ENCODE data around the gene FAAP20.

The FAAP20 gene

DNA sequence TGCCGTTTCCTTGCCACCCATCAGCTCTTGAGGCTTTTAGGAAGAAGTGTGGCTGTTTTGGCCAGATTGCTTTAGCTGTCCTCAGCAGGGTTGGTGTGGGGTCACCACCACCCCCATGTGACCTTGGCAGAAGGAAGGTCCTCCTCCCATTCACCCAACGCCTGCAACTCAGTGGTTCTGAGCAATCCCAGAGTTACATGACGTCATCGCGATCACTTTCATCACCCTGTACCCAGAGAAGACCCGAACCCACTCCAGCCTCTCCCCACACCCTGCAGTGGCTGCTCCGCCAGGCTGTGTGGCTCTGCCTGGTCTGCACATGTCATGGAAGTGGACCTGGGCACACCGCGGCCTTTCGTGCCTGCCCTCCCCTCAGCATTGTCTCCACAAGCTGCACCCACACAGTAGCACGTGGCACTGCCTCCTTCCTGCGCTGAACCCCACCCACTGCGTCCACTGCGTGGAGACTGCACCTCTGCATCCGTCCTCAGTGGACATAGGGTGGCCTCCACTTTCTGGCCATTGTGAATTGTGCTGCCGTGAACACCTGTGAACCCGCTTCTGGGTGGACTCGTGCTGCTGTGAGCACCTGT lies 16.5 kb downstream of the FAAP20 start:
- DNase-seq (ENCODE audit: low read depth): no peak

DNA sequence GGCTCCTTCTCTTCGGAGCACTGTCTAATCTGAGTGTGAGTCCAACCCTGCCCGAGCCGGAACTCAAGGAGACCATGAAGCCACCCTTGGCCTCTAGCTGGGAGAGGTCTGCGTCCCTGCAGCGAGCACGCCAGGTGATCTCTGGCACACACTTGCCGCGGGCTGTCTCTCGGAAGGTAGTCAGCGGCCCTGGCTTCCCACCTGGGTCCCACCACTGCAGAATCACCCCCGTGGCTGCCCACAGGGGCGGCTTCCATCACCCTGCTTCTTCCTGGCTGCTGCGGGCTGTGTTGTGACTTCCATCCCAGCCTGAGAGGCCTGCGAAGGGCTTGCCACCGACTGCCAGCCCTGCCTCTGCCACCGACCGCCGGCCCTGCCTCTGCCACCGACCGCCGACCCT lies 17.0 kb downstream of the FAAP20 start:
- DNase-seq (ENCODE audit: low read depth): no peak

GRCh38 chr1:2176615-2177014 lies 18.0 kb downstream of the FAAP20 start:
- no peak for DNase-seq (ENCODE audit: low read depth)

DNA sequence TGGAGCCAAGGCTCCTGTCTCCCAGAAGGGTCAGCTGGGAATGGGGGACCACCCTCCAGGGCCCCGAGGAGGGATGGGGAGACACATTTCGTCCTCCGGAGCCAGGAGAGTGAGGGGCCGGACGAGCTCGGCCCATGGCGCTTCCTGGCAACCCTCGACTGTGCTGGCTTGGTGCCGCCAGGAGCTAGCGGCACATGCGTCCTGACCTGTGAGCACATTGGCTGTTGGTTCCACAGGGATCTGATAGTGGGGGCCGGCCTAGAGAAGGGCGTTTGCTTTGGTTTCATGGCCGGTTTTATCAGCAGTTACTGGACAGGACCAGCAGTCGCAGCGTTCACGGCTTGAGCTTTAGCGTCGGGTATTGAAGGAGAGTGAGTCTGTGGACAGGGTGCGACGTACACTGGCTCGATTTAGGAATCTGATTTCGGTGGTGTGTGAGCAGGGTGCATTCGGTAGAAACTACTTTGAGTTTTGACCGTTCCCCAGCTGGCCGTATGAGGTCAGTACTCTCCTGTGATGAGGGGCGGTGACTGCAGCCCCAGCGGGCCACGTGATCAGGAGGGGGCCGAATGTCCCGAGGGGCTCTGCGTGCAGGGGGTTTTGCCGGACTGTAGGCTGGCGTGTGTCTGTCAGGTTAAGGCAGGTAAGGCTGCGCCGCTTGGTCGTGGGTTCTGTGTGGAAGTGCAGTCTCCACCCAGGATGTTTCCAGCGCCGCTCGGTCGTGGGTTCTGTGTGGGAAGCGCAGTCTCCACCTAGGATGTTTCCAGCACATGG lies 18.7 kb downstream of the FAAP20 start:
- DNase-seq (ENCODE audit: low read depth): no peak

DNA sequence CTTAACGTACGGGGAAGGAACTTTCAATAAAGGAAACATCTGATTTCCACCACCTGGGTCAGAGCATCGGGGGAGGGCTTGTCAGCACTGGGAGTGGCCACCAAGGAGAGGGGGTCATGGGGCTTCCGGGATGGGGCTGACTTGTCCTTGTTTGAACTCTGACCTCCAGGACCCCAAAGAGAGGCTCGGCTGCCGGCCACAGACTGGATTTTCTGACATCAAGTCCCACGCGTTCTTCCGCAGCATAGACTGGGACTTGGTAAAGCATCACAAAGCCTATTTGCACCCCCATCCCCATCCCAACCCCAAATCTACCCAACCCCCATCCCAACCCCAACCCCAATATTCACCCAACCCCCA lies 19.5 kb downstream of the FAAP20 start:
- no peak for DNase-seq (ENCODE audit: low read depth)

GRCh38 chr1:2174348-2175054 lies 20.1 kb downstream of the FAAP20 start:
- no peak for DNase-seq (ENCODE audit: low read depth)

DNA sequence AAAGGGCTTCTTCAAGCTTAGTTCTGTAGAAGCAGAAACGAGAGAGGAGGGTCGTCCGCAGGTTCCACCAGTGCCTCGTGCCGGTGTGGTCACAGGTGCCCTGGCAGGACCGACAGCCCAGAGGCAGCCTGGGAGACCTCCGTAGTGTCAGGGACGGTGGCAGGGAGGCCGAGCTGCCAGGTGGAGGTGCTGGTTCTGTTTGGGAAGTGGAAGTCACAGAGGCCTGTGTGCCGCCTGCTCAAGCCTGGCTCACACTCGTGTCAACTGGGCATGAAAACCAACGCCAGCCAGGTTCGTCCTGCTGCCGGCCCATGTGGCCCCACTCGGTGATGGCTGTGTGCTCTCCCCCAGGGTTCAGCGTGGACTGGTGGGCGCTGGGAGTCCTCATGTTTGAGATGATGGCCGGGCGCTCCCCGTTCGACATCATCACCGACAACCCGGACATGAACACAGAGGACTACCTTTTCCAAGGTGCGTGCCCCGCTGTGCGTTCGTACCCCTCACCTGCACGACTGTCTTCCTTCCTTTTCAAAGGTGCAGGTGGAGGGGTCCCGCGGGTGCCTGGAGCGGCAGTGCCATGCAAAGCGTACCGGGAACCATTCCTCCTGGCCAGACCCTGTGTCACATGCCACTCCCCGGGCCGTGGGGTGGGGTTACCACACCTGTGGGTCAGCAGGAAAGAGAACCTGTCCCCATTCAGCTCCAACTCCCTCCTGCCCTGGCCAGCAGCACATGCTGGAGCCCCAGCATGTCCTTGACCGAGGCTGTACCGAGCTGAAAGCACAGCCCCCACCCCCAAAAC lies 20.8 kb downstream of the FAAP20 start:
- DNase-seq (ENCODE audit: low read depth): no peak

DNA sequence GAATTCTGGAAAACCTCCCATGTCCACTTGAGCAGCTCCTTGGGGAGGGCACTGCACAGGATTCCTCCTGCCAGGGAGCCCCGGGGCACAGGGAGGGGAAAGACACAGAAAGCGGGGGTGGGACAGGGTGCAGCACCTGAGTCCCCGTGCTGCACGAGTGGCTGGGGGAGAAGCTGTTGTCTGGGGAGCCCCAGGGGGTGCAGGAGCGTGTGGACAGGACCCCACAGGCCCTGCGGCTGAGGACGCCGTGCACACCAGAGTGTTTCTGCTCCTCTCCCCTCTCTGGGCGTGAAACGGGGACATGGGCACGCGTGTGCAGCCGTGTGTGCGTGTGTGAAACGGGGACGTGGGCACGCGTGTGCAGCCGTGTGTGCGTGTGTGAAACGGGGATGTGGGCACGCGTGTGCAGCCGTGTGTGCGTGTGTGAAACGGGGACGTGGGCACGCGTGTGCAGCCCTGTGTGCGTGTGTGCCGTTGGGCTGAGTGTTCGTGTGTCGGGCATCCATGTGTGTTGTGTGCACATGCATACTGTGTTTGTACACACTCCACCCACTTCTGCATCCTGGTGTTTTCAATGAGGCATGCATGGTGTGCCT lies 21.9 kb downstream of the FAAP20 start:
- no peak for DNase-seq (ENCODE audit: low read depth)

DNA sequence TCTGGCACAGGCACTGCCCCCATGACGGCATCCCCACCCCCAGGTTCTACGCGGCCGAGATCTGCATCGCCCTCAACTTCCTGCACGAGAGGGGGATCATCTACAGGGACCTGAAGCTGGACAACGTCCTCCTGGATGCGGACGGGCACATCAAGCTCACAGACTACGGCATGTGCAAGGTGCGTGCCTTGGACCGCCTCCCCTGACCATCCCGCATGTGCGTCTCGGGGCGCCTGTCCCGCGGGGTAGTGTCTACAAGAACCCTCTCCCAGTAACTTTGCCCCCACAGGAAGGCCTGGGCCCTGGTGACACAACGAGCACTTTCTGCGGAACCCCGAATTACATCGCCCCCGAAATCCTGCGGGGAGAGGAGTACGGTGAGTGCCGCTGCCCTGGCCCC lies 22.6 kb downstream of the FAAP20 start:
- no peak for DNase-seq (ENCODE audit: low read depth)

DNA sequence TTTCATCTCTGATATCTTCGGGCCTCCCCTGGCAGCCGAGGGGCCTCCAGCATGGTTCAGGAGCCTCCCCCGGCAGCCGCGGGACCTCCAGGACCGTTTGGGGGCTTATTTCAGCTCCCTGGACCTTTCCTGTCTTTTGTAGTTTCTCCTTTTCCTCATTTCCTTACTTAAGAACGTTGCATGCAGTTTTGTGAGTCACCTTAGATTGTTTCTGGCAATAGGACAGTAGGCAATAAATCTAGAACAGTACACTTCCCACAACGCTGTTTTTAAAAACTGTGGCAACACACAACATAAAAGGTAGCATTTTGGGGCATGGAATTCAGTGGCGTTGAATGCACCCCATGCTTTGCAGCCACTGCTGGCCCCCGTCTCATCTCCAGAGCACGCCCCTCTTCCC lies 24.4 kb downstream of the FAAP20 start:
- DNase-seq (ENCODE audit: low read depth): no peak

DNA sequence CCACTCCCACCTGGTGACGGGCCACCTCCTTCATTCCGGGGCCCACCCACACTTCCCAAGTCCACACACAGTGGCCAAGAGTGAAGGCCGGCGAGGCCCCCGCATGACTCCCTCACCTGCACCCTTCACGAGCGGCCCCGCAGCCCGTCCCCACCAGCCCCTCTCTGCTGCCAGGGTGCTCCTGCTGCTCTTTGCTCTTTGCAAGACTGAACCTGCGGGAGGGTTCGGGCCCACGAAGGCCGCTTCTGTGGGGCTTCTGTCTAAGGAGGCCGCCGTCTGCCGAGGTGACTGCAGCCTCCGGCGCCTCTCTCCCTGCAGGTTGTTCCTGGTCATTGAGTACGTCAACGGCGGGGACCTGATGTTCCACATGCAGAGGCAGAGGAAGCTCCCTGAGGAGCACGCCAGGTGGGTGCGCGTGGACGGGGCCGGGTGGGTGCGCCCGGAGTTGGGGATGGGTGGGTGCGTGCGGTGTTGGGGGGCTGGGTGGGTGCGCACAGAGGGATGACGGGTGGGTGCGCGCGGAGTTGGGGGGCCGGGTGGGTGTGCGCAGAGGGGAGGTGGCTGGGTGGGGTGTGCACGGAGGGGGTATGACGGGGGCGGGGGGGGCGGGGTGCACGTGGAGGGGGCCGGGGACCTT lies 25.3 kb downstream of the FAAP20 start:
- no peak for DNase-seq (ENCODE audit: low read depth)

DNA sequence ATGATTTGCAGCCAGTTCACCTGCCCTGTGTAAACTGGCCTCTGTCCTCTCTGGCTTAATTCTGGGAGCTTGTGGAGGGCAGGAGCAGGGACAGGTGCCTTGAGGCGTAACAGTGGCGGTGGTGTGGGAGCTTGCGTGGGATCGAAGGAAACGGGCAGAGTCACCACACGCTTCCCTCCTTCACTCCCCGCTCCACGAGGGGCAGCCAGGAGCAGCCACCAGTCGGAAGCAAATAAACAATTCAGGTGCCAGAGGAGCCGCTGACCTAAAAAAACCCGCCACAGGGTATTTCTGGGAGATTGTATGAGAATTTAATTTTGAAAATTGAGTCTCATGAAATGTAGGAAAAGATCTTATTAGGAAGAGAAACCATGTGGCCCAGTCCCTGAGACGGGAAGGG lies 26.0 kb downstream of the FAAP20 start:
- DNase-seq (ENCODE audit: low read depth): no peak

GRCh38 chr1:2168090-2168489 lies 26.5 kb downstream of the FAAP20 start:
- DNase-seq (ENCODE audit: low read depth): no peak

GRCh38 chr1:2166695-2167094 lies 27.9 kb downstream of the FAAP20 start:
- DNase-seq (ENCODE audit: low read depth): no peak

- no peak for DNase-seq (ENCODE audit: low read depth)
Observed at GRCh38 chr1:2166254-2166653, 28.3 kb downstream of the FAAP20 start.

GRCh38 chr1:2165646-2166045 lies 28.9 kb downstream of the FAAP20 start:
- no peak for DNase-seq (ENCODE audit: low read depth)

GRCh38 chr1:2163205-2163604 lies 31.4 kb downstream of the FAAP20 start:
- no peak for DNase-seq (ENCODE audit: low read depth)

DNA sequence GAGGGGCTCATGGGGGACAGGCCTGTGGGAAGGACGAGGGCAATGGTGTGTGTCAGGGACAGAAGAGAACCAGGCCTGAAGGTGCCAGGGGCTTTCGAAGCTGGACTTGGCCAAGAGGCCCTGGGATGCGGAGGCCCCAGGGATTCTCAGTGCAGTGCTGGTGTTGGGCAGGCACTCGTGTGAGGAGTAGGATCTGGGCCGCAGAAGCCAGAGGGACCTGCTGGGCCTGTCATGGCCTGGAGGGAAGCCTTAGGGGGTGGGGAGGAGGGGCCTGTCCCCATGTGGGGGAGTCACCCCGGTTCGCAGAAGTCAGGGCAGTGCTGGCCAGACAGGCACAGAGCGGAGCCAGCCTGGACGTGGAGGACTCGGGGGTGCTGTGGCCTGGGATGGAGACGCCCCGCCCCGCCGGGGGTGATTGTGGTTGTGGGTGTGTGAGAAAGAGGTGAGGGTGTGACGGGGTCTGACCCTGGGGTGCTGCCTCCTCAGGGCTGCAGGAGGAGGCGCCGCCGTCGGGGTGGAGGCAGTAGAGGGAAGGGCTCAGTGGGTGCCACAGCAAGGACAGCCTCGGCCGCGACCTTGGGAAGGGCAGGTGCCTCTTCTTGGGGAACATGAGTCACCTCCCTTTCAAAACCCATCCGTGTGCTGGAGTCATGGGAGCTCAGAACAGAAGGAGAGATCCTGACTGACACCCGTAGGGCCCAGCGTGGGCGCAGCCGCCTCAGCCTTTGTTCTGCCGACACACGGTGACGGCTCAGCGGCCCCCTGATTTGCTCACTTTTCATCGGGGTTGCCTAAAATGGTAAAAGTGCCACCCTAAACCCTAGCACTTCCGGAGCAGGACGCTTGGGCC lies 33.9 kb downstream of the FAAP20 start:
- no peak for DNase-seq (ENCODE audit: low read depth)

GRCh38 chr1:2159124-2159523 lies 35.4 kb downstream of the FAAP20 start:
- no peak for DNase-seq (ENCODE audit: low read depth)

DNA sequence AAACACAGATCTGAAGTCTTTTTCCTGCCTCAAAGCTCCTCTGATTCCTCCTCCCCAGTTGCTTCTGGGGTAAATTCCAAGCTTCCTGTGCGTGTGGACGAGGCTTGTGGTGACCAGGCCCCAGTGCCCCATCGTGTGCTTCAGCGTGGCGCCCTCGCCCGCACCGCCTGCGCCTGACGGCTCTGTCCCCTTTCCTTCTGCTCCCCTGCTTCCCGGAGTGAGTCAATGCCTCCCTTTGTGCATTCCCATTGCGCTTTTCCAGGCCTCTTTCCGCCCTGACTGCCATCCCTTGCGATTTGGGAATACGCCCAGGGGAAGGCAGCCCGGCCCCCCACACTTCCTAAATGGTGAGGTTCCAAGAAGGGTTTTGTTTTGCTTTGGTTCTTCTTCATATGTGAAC lies 36.3 kb downstream of the FAAP20 start:
- DNase-seq (ENCODE audit: low read depth): no peak

GRCh38 chr1:2157856-2158255 lies 36.7 kb downstream of the FAAP20 start:
- DNase-seq (ENCODE audit: low read depth): no peak
